ENCODE data around the gene RBPJ. TPM values are rescaled to one million over a fixed set of nuclear protein-coding genes. Genes with fewer than 3 reads are reported as not detected.

RBPJ gene
- total RNA-seq, 1 donor from 2014 or later, result 120 TPM

GRCh38 chr4:26375551-26375950 is 54.7 kb downstream of the RBPJ start:
- H3K27me3 ChIP-seq, result no peaks in the 10 kb centered on the region
- peaks cover 78% of the 10 kb centered on the region for H4K20me1 ChIP-seq (ENCODE audit: low read depth)
- H3K4me3 ChIP-seq, result no peak overlapping the region
- peaks cover 25% of the 10 kb centered on the region for H3K4me1 ChIP-seq
- Mint-ChIP-seq H3K27ac (no peak overlapping the region), H3K4me3 (no peak overlapping the region), H3K36me3 (peaks cover 5% of the 10 kb centered on the region), H3K27me3 (ENCODE audit: insufficient read depth, low read depth) (no peaks in the 10 kb centered on the region), H3K9me3 (no peaks in the 10 kb centered on the region), H3K4me1 (peaks cover 16% of the 10 kb centered on the region)
- TF ChIP-seq EZH2 (IDR thresholded peaks at IDR 0.05) (no peak), EZH2phosphoT487 (IDR thresholded peaks at IDR 0.05) (no peak)
- TF ChIP-seq, protein P1, sequence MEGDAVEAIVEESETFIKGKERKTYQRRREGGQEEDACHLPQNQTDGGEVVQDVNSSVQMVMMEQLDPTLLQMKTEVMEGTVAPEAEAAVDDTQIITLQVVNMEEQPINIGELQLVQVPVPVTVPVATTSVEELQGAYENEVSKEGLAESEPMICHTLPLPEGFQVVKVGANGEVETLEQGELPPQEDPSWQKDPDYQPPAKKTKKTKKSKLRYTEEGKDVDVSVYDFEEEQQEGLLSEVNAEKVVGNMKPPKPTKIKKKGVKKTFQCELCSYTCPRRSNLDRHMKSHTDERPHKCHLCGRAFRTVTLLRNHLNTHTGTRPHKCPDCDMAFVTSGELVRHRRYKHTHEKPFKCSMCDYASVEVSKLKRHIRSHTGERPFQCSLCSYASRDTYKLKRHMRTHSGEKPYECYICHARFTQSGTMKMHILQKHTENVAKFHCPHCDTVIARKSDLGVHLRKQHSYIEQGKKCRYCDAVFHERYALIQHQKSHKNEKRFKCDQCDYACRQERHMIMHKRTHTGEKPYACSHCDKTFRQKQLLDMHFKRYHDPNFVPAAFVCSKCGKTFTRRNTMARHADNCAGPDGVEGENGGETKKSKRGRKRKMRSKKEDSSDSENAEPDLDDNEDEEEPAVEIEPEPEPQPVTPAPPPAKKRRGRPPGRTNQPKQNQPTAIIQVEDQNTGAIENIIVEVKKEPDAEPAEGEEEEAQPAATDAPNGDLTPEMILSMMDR (IDR thresholded peaks at IDR 0.05), result no peak
- no peaks in the 10 kb centered on the region for H3F3A ChIP-seq (ENCODE audit: low read depth)
- H2AFZ ChIP-seq (replicated peaks), result no peak overlapping the region
- H3K79me2 ChIP-seq (ENCODE audit: low read depth), result peaks cover 100% of the 10 kb centered on the region
- no peak overlapping the region for H3K4me2 ChIP-seq
- no peak overlapping the region for H3K9ac ChIP-seq
- no peak for DNase-seq (ENCODE audit: low spot score)
- no peaks in the 10 kb centered on the region for H3K9me3 ChIP-seq (ENCODE audit: low read depth)
- no peaks in the 10 kb centered on the region for H3K36me3 ChIP-seq
- H3K27ac ChIP-seq, result no peak overlapping the region

GRCh38 chr4:26377328-26378311 is 56.8 kb downstream of the RBPJ start:
- Mint-ChIP-seq H3K9me3 (no peaks in the 10 kb centered on the region), H3K27ac (no peak overlapping the region), H3K4me3 (no peak overlapping the region), H3K36me3 (peaks cover 5% of the 10 kb centered on the region), H3K27me3 (ENCODE audit: insufficient read depth, low read depth) (no peaks in the 10 kb centered on the region), H3K4me1 (peaks cover 10% of the 10 kb centered on the region)
- no peak overlapping the region for H2AFZ ChIP-seq (replicated peaks)
- DNase-seq (ENCODE audit: low spot score), result no peak
- H3K4me1 ChIP-seq, result peaks cover 11% of the 10 kb centered on the region
- no peaks in the 10 kb centered on the region for H3K27me3 ChIP-seq
- H3K27ac ChIP-seq, result no peak overlapping the region
- H3K4me2 ChIP-seq, result no peak overlapping the region
- peaks cover 100% of the 10 kb centered on the region for H3K79me2 ChIP-seq (ENCODE audit: low read depth)
- no peak overlapping the region for H3K9ac ChIP-seq
- H3K4me3 ChIP-seq, result no peak overlapping the region
- TF ChIP-seq EZH2 (IDR thresholded peaks at IDR 0.05) (no peak), EZH2phosphoT487 (IDR thresholded peaks at IDR 0.05) (no peak)
- TF ChIP-seq, protein P1 (IDR thresholded peaks at IDR 0.05), result no peak
- no peaks in the 10 kb centered on the region for H3K9me3 ChIP-seq (ENCODE audit: low read depth)
- H4K20me1 ChIP-seq (ENCODE audit: low read depth), result peaks cover 79% of the 10 kb centered on the region
- no peaks in the 10 kb centered on the region for H3F3A ChIP-seq (ENCODE audit: low read depth)
- H3K36me3 ChIP-seq, result no peaks in the 10 kb centered on the region

DNA sequence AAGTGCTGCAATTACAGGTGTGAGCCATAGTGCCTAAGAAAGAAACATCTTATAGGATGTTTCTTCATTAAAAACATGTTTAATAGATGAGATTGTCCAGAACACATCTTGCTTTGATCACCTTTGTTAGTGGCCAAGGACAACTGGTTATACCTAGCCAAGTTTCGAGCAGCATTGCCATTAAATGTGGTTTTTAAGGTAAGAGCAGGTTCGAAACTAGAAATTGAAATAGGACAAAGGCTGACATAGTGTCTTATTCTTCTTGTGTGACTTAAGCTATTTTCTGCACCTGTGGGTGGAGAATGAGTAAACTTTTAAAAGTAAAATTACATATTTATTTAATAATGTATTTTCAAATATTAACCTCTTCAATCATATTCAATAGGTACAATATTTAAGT is 59.0 kb downstream of the RBPJ start:
- Histone ChIP-seq H3K9ac (no peak overlapping the region), H2AFZ (replicated peaks) (no peak overlapping the region), H3K4me1 (peaks cover 11% of the 10 kb centered on the region), H3K27ac (no peak overlapping the region), H3K4me3 (no peak overlapping the region), H3K79me2 (ENCODE audit: low read depth) (peaks cover 98% of the 10 kb centered on the region), H4K20me1 (ENCODE audit: low read depth) (peaks cover 68% of the 10 kb centered on the region), H3K4me2 (no peak overlapping the region), H3K9me3 (ENCODE audit: low read depth) (no peaks in the 10 kb centered on the region), H3K27me3 (no peaks in the 10 kb centered on the region), H3K36me3 (no peaks in the 10 kb centered on the region), H3F3A (ENCODE audit: low read depth) (no peaks in the 10 kb centered on the region)
- peaks cover 8% of the 10 kb centered on the region for H3K4me1 Mint-ChIP-seq
- H3K27me3 Mint-ChIP-seq (ENCODE audit: insufficient read depth, low read depth), result no peaks in the 10 kb centered on the region
- DNase-seq (ENCODE audit: low spot score), result no peak
- H3K27ac Mint-ChIP-seq, result no peak overlapping the region
- TF ChIP-seq, protein P1 (IDR thresholded peaks at IDR 0.05), result no peak
- H3K4me3 Mint-ChIP-seq, result no peak overlapping the region
- H3K36me3 Mint-ChIP-seq, result peaks cover 5% of the 10 kb centered on the region
- no peaks in the 10 kb centered on the region for H3K9me3 Mint-ChIP-seq
